Skeletal muscle tissue (tissue), 4 donors: ENCODE results near the gene PSTPIP1. TPM values are rescaled to one million over a fixed set of nuclear protein-coding genes. Genes with fewer than 3 reads are reported as not detected.

Experiments used
- H3K27ac ChIP-seq: one replicate; pipeline ENCODE4 v1.7.0; 2013; ENCODE audit warnings: mild to moderate bottlenecking, low read depth, low read length, inconsistent platforms
- H3K27me3 ChIP-seq, 3 donors: one replicate each; pipeline ENCODE4 v1.7.0; 2013; ENCODE audit warnings: low read length in 3 of 3; ENCODE audit not compliant: control insufficient read depth in 3 of 3, insufficient read depth in 3 of 3
- H3K36me3 ChIP-seq, 3 donors: one replicate each; pipeline ENCODE4 v1.7.0; 2013; ENCODE audit warnings: low read length in 3 of 3; ENCODE audit not compliant: control insufficient read depth in 3 of 3, insufficient read depth in 3 of 3
- H3K4me1 ChIP-seq, 3 donors: one replicate each; pipeline ENCODE4 v1.7.0; 2013; ENCODE audit warnings: low read length in 3 of 3, mild to moderate bottlenecking in 3 of 3; ENCODE audit not compliant: control insufficient read depth in 3 of 3, insufficient read depth in 3 of 3
- H3K4me3 ChIP-seq, 3 donors: one replicate each; pipeline ENCODE4 v1.7.0; 2013; ENCODE audit warnings: low read length in 3 of 3
- H3K9ac ChIP-seq, 3 donors: one replicate each; pipeline ENCODE4 v1.7.0; 2013; ENCODE audit warnings: low read length in 3 of 3, mild to moderate bottlenecking in 3 of 3, moderate library complexity in 2 of 3, low read depth in 1 of 3
- H3K9me3 ChIP-seq, 3 donors: one replicate each; pipeline ENCODE4 v1.7.0; 2013; ENCODE audit warnings: low read length in 3 of 3; ENCODE audit not compliant: control insufficient read depth in 3 of 3
- total RNA-seq: library from RNA; depleted of rRNA; stranded (reverse); fragments of >200 nt; gene quantifications from one replicate; pipeline ENCODE4 v1.2.3, GENCODE V29; 2014
- donor health status: Osteomylitis.

PSTPIP1 gene
- total RNA-seq, 1 donor from 2014 or later, result 2.1 TPM

GRCh38 chr15:76996526-76997401 is 1.8 kb downstream of the PSTPIP1 start:
- Histone ChIP-seq H3K9ac (peak overlapping the region in 1 of 3 donors; percentile 16), H3K27ac (no peak overlapping the region), H3K27me3 (no peaks in the 10 kb centered on the region), H3K36me3 (no peaks in the 10 kb centered on the region), H3K4me1 (peaks cover 7 to 9% (median 8%) of the 10 kb centered on the region in 3 donors), H3K9me3 (no peaks in the 10 kb centered on the region), H3K4me3 (peak overlapping the region in 2 of 3 donors; percentile 14 to 40)

DNA sequence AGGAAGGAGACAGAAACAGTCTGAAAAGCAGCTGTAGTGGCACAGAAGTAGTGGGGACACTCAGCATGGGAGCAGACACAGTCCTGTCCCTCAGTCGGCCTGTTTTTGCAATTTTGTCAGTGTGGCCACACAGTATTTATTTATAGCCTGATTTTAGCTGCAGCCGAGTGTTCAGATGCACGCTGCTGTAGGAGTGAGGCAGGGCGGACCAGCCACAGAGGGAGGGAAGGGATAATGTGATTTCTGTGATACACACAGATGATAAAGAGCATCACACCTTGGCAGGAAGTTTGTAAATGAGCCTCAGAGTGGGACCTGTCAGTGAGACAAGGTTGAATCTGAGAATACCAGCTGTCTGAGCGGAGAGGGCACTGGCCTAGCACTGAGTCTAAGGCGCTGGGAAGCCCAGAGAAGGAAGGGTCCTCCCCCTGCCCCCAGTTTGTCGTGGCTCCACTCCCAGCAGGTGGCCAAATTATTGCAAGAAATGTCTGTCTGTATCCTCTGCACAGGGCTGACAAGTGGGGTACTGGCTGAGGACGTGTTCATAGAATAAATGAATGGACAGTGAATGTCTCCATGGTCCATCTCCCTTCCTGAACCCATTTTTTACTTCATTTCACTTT is 3.8 kb downstream of the PSTPIP1 start:
- H3K36me3 ChIP-seq, result no peaks in the 10 kb centered on the region
- no peak overlapping the region for H3K4me3 ChIP-seq
- no peaks in the 10 kb centered on the region for H3K9me3 ChIP-seq
- no peaks in the 10 kb centered on the region for H3K27me3 ChIP-seq
- no peak overlapping the region for H3K27ac ChIP-seq
- H3K9ac ChIP-seq, result no peak overlapping the region
- peaks cover 7 to 9% (median 8%) of the 10 kb centered on the region in 3 donors for H3K4me1 ChIP-seq

GRCh38 chr15:76999996-77000395 is 5.1 kb downstream of the PSTPIP1 start:
- peaks cover 7 to 9% (median 8%) of the 10 kb centered on the region in 3 donors for H3K4me1 ChIP-seq
- H3K27me3 ChIP-seq, result no peaks in the 10 kb centered on the region

DNA sequence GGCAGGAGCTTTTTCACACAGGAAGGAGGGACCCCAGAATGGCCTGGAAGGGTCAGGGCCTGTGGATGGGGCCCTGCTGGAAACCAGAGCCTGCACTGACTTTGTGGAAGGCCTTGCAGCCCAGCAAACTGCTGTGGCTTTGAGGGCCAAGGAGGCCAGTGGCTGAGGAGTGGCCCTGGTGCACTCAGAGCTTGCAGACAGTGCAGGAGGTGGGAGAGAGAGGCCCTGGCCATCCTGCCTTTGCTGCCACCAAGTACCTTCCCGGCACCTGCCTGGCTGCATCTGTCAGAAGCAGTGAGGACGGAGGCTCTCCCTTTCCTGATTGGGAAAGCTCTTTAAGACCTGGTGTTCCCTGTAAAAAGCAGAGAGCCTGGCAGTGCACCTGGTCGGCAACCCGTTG is 6.4 kb downstream of the PSTPIP1 start:
- H3K27me3 ChIP-seq, result no peaks in the 10 kb centered on the region
- H3K9me3 ChIP-seq, result no peaks in the 10 kb centered on the region
- no peak overlapping the region for H3K27ac ChIP-seq
- no peak overlapping the region for H3K4me3 ChIP-seq
- no peaks in the 10 kb centered on the region for H3K36me3 ChIP-seq
- peaks cover 5 to 7% (median 7%) of the 10 kb centered on the region in 3 donors for H3K4me1 ChIP-seq
- no peak overlapping the region for H3K9ac ChIP-seq

More at GRCh38 chr15:76999996-77000395, 5.1 kb downstream of the PSTPIP1 start:
- Histone ChIP-seq H3K27ac (no peak overlapping the region), H3K4me3 (no peak overlapping the region), H3K9me3 (no peaks in the 10 kb centered on the region), H3K9ac (no peak overlapping the region), H3K36me3 (no peaks in the 10 kb centered on the region)

DNA sequence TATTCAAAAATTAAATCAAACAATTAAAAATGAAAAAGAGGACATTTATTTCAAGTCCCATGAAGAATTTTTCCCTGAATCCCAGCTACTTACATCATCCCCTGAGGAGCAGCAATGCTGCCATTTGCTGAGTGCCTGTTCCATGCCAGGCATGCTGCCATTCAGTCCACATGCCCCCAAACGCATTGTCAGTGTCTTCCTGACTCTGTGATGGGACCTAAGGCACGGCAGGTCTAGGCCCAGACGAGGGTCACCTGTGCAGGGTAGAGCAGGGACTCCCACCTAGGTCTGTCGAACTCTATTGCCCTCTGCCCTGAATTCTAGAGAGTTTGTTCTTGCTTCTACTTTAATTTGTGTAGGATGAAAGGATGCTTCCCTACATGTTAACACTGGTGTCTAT is 7.0 kb downstream of the PSTPIP1 start:
- Histone ChIP-seq H3K4me1 (peaks cover 0 to under 1% (median under 1%) of the 10 kb centered on the region in 3 donors), H3K9ac (no peak overlapping the region), H3K4me3 (no peak overlapping the region), H3K9me3 (no peaks in the 10 kb centered on the region), H3K27ac (no peak overlapping the region), H3K27me3 (no peaks in the 10 kb centered on the region), H3K36me3 (no peaks in the 10 kb centered on the region)

- Histone ChIP-seq H3K9ac (no peak overlapping the region), H3K4me3 (no peak overlapping the region), H3K27ac (no peak overlapping the region), H3K9me3 (no peaks in the 10 kb centered on the region), H3K27me3 (no peaks in the 10 kb centered on the region), H3K4me1 (no peaks in the 10 kb centered on the region), H3K36me3 (no peaks in the 10 kb centered on the region)
These were observed 7.5 kb downstream of the PSTPIP1 start for GRCh38 chr15:77002436-77002835.

GRCh38 chr15:77002954-77003912 is 8.3 kb downstream of the PSTPIP1 start:
- Histone ChIP-seq H3K4me3 (no peak overlapping the region), H3K27ac (peak overlapping the region; percentile 47), H3K4me1 (no peaks in the 10 kb centered on the region), H3K36me3 (no peaks in the 10 kb centered on the region), H3K9ac (no peak overlapping the region), H3K9me3 (no peaks in the 10 kb centered on the region), H3K27me3 (no peaks in the 10 kb centered on the region)

- Histone ChIP-seq H3K27ac (peak overlapping the region; percentile 47), H3K4me3 (no peak overlapping the region), H3K4me1 (no peaks in the 10 kb centered on the region), H3K36me3 (no peaks in the 10 kb centered on the region), H3K9me3 (no peaks in the 10 kb centered on the region), H3K27me3 (no peaks in the 10 kb centered on the region), H3K9ac (no peak overlapping the region)
These were observed 9.3 kb downstream of the PSTPIP1 start for GRCh38 chr15:77004189-77004588.

DNA sequence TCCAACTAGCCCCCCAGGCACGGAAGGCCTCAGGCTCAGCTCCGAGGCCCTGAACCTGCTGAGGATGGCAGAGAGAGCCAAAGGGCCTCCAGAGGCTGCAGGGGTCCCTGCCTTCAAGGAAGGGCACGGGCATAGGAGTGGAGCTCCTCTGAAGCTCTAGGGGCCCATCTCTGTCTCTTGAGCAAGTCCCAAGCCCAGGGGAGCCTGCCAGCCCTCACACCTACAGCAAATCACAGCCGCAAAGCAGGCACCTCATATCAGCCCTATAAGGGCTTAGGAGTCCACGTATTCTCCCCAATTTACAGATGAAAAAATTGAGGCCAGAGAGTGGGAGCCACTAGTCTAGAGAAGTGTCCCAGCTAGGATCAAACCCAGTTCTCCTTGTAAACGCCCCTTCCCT is 14.2 kb downstream of the PSTPIP1 start:
- H3K27ac ChIP-seq, result no peak overlapping the region
- H3K9me3 ChIP-seq, result no peaks in the 10 kb centered on the region
- no peaks in the 10 kb centered on the region for H3K36me3 ChIP-seq
- H3K4me1 ChIP-seq, result peaks cover 0 to 2% (median 0%) of the 10 kb centered on the region in 3 donors
- H3K9ac ChIP-seq, result no peak overlapping the region
- no peaks in the 10 kb centered on the region for H3K27me3 ChIP-seq
- no peak overlapping the region for H3K4me3 ChIP-seq
